T47D (cell line): ENCODE measurements around the gene SKOR1.

Source experiments
- DNase-seq, 2 experiments: peaks; one replicate each; pipeline versions ENCODE4 v3.0.0 to v3.0.0-alpha.2; 2011 to 2012; ENCODE audit warnings: low read depth in 1 of 2, low spot score in 1 of 2
- JUND ChIP-seq: IDR thresholded peaks from 2 replicates; pipeline ENCODE4 v1.6.1; 2012; ENCODE audit warnings: low read depth
- in situ Hi-C: cut with HindIII; loops from 2 replicates; pipeline ENCODE4 v1.10.0; 2016; ENCODE audit warnings: low sequenced_read_pairs, low pct_unique_long_range_greater_than_20kb

SKOR1 gene

DNA sequence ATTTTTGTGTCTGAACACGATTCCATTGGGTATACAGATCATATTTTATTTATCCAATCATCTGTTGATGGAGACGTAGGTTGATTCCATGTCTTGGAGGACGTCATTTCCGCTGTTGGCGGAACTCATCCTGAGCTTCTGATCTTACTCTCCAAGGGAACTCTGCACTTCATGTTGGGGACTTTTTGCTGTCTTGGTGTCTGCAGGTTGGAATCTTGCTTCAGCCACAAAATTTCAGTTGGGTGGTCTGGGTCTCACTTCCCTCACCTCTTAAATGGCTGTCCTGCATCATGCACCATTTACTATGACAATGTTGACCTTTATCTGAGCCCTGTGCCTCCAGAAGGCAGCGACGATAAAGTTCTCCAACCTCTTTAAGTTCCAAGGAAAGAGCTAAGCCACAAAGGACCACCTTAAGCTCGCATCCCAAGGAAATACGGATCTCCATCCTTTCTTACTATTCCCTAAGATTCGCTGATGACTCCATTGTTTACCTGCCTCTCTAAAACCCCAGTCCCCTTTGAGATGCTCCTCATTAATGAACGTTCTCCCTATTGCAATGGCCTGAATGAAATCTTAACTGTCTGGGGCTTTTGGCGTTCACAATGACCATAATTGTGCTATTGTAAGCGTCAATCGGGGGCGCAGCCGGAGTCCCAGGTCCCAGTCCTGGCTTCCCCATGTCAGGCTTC is 37.6 kb downstream of the SKOR1 start:
- no peak for TF ChIP-seq JUND
- in situ Hi-C loops, result no loop called here
- DNase-seq, result no peak

GRCh38 chr15:67863442-67863987 is 38.2 kb downstream of the SKOR1 start:
- peak; percentile 65 to 80 for DNase-seq
- no peak for TF ChIP-seq JUND
- in situ Hi-C loops, result no loop called here

DNA sequence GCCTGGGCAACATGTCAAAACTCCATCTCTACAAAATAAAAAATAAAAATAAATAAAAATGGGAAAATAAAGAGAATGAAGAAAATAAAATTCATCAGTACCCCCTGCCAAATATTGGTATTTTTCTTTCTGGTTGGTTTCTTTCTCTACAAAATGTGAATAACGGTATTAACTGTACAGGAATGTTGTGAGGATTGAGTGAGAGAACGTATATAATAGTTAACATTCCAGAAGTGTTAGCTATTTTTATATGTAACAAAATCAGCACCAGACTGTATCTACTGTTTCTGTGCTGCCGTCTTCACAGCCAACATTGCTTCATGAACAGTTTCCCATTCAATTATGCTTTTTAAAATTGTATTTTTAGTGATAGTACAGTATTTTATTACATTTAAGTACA is 40.0 kb downstream of the SKOR1 start:
- in situ Hi-C loops, result no loop called here

GRCh38 chr15:67865766-67866165 is 40.5 kb downstream of the SKOR1 start:
- DNase-seq, result no peak
- TF ChIP-seq JUND, result no peak
- in situ Hi-C loops, result no loop called here

More for the DNA sequence above, 40.0 kb downstream of the SKOR1 start:
- no peak for TF ChIP-seq JUND
- DNase-seq, result no peak

DNA sequence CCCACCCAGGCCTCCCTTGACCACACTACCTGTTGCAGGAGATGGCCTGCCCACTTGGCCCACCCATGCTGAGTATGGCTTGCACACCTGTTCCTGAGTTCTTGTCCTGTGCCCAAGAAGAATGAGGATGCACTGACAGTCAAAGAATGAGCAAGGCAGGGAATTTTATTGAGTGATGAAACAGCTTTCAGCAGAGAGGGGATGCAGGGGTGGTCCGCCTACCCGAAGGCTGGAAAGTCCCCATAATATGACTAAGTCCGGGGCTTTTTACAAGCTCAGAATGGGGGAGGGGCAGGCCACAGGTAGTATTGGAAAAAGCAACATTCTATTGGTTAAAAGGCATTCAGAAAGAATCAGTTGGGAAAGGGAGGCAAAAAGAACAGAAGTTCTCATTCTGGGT is 44.4 kb downstream of the SKOR1 start:
- no peak for TF ChIP-seq JUND
- DNase-seq, result no peak
- in situ Hi-C loops, result no loop called here

DNA sequence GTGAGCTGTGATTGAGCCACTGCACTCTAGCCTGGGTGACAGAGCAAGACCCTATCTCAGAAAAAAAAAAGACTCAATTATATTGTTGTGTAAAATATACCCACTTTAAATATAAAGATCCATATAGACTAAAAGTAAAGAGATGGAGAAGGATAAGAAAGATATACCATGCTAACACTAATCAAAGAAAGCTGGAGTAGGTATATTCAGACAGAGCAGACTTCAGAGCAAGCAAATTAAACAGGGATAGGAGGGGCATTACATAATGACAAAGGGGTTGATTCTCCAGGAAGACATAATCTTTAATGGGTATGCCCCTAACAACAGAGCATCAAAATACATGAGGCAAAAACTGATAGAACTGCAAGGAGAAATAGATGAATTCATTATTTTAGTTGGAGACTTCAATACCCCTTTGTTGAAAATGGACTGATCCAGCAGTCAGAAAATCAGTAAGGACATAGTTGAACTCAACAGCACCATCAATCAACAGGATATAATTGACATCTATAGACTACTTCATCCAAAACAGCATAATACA is 45.6 kb downstream of the SKOR1 start:
- in situ Hi-C loops, result no loop called here
- no peak for TF ChIP-seq JUND
- DNase-seq, result no peak

GRCh38 chr15:67873777-67874176 is 48.5 kb downstream of the SKOR1 start:
- no peak for TF ChIP-seq JUND
- in situ Hi-C loops, result no loop called here
- peak in 1 of 2 experiments; percentile 25 for DNase-seq

DNA sequence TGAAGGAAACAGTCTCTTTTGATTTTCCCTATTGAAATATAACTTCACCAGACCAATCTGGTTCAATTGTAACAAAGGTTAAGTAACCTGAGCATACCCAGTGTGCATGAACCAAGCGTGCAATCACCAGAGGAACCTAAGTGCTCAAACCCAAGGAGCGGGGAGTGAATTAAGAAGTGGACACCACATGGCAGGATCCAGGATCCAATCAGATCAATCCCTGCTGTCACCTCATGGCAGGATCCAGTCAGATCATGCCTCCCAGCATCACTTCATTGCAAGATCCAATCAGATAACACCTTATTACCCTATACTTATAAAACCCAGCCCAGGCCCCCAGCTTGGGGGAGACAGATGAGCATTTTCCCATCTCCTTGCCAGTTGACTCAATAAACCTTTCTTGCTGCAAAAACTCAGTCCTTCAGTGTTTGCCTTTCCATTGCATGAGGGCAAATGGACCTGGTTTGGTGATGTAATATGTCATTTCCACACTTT is 53.5 kb downstream of the SKOR1 start:
- in situ Hi-C loops, result no loop called here
- TF ChIP-seq JUND, result no peak
- DNase-seq, result no peak

DNA sequence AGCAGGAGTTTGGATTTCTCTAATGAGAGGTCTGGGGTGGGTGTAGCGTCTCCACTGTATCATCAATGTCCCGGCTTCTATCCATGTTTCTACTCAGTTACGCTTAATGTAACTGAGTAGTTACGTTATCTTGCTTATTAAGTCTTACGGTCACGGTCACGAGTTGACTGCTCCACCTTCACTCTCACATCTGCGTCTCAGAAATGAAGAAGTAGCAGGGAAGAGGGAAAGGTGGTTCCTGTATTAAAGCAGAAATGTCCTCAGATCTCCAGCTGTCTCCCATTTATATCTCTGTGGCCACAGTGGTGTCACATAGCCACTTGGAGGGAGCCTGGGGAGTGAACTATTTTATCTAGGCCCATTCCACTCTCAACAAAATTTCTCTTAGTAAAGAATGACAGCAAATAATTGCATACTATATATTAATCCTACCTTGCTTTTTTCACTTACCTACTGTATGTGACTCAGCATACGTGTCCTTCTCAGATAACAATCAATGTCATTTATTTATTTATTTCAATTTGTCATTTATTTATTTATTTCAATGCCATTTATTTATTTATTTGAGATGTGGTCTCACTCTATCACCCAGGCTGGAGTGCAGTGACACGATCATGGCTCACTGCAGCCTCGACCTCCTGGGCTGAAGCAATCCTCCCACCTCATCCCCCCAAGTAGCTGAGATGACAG is 54.3 kb downstream of the SKOR1 start:
- DNase-seq, result no peak
- in situ Hi-C loops, result no loop called here

GRCh38 chr15:67880651-67881182 is 55.4 kb downstream of the SKOR1 start:
- in situ Hi-C loops, result no loop called here
- TF ChIP-seq JUND, result no peak
- no peak for DNase-seq

More for the DNA sequence above, 54.3 kb downstream of the SKOR1 start:
- TF ChIP-seq JUND, result no peak

DNA sequence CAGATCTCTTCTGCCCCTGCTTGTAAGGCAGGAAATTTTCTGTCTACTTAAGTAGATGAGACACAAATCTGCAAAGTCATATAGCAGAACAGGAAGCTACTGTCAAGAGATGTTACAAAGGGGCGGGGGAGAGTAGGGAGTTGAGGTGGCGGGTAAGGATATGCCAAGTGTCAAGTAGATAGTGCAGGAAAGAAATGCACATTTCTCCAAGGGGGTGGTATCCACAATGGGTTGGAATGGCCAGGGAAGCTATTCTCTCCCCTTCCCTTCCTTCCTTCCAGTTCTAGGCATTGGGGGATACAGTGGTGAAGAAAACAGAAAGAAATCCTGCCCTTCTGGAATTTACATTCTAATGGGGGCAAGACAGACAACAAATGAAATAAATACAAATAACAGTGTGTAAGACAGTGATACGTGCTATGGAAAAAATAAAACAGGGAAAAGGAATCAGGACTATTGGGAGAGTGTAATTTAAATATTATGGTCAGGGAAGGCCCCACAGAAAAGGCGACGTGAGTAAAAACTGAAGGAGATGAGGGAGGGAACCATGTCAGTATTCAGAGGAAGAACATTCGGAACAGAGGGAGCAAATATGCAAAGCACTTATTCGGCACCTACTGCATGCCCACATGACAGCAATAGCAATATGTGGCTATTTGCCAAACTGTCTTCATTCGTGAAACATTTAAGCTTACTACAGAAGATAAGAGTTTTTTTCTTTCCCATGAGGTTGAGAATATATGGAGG is 57.4 kb downstream of the SKOR1 start:
- DNase-seq, result no peak
- in situ Hi-C loops, result no loop called here
- TF ChIP-seq JUND, result no peak

DNA sequence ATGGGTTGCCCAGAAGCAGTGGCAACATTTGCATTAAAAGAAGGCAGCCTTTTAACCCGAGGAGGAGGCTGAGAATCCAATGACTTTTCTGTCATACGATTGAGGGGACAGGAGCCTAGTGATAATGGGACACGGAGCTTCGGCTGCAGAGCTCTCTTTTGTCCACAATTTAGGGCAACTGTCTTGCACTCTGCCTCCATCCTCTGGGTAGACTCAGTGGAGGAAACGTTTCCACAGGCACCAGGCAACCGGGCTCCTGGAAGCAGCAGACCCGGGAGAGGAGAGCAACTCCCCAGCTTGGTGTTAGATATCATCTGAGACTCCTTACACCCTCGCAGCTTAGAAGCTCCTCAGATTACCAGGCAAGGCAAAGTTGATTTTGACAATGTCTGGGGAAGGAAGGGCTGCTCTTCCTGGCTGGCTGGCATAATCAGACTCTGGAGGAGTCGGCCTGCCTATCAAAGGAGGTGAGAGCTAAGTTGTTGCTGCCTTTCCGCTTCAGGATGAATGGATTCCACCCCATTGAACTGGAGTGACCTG is 58.0 kb downstream of the SKOR1 start:
- DNase-seq, result no peak
- TF ChIP-seq JUND, result no peak
- in situ Hi-C loops, result no loop called here
